SK-N-SH (cell line): Measurements from ENCODE around the gene HS1BP3. TPM values are rescaled to one million over a fixed set of nuclear protein-coding genes. Genes with fewer than 3 reads are reported as not detected.

Experiments used
- CTCF ChIA-PET: fragments of 300-600, 350-600 bp; formaldehyde crosslinking; extraction: SDS; loops from one replicate; lab custom pipeline; 2021; lab: Yijun Ruan, JAX
- POLR2A ChIA-PET: fragments of 350-600 bp; sonication (Branson Sonifier 250); formaldehyde crosslinking; extraction: SDS; loops from one replicate; lab custom pipeline; 2020; ENCODE audit warnings: antibody characterized with exemption, inconsistent platforms; lab: Yijun Ruan, JAX
- DNase-seq: peaks from one replicate; pipeline ENCODE4 v3.0.0; 2012
- H2AFZ ChIP-seq: fragments of 200-600 bp; sonication (generic); 2 replicates; pipeline ENCODE4 v1.8.1; 2016; ENCODE audit warnings: antibody characterized with exemption, mild to moderate bottlenecking, low read depth
- H3F3A ChIP-seq: fragments of 200-600 bp; sonication (generic); replicated peaks from 2 replicates; pipeline ENCODE3; 2016; ENCODE audit warnings: antibody characterized with exemption, mild to moderate bottlenecking; ENCODE audit not compliant: insufficient read depth
- H3K27ac ChIP-seq, 2 experiments: fragments of 200-500 bp in 1 of 2; fragments of 200-600 bp in 1 of 2; sonication (Bioruptor generic) in 1 of 2; sonication (generic), shearing (Covaris generic) in 1 of 2; 2 replicates each; pipeline versions ENCODE4 v1.5.1 to v1.6.1; 2014 to 2016; ENCODE audit warnings: low read depth in 2 of 2, inconsistent platforms in 1 of 2, low read length in 1 of 2, mild to moderate bottlenecking in 1 of 2, mixed read lengths in 1 of 2
- H3K27me3 ChIP-seq: fragments of 200-600 bp; sonication (generic), shearing (Covaris generic); 2 replicates; pipeline ENCODE4 v1.6.1; 2016; ENCODE audit warnings: mixed run types; ENCODE audit not compliant: insufficient read depth
- H3K36me3 ChIP-seq, 2 experiments: fragments of 200-500 bp in 1 of 2; fragments of 200-600 bp in 1 of 2; sonication (Bioruptor generic) in 1 of 2; sonication (generic) in 1 of 2; replicated peaks in 1 of 2; 2 replicates each; pipeline versions ENCODE3 to v1.5.1; 2014 to 2016; ENCODE audit warnings: low read length in 1 of 2, mild to moderate bottlenecking in 1 of 2; ENCODE audit not compliant: insufficient read depth in 2 of 2, control insufficient read depth in 1 of 2
- H3K4me1 ChIP-seq, 2 experiments: fragments of 200-500 bp in 1 of 2; fragments of 200-600 bp in 1 of 2; sonication (Bioruptor generic) in 1 of 2; sonication (generic), shearing (Covaris generic) in 1 of 2; 2 replicates each; pipeline versions ENCODE4 v1.5.1 to v1.6.1; 2014 to 2016; ENCODE audit warnings: low read depth in 1 of 2, low read length in 1 of 2, mixed run types in 1 of 2; ENCODE audit not compliant: insufficient read depth in 2 of 2, control insufficient read depth in 1 of 2
- H3K4me2 ChIP-seq: fragments of 200-600 bp; sonication (generic), shearing (Covaris generic); 2 replicates; pipeline ENCODE4 v1.6.1; 2017; ENCODE audit warnings: mixed run types
- H3K4me3 ChIP-seq, 2 experiments: fragments of 200-500 bp in 1 of 2; fragments of 200-600 bp in 1 of 2; sonication (Bioruptor generic) in 1 of 2; sonication (generic), shearing (Covaris generic) in 1 of 2; 2 replicates each; pipeline versions ENCODE4 v1.5.1 to v1.8.1; 2014 to 2016; ENCODE audit warnings: low read depth in 2 of 2, inconsistent platforms in 1 of 2, low read length in 1 of 2, mild to moderate bottlenecking in 1 of 2, mixed read lengths in 1 of 2, moderate library complexity in 1 of 2
- H3K79me2 ChIP-seq: fragments of 200-600 bp; sonication (generic); 2 replicates; pipeline ENCODE4 v1.8.1; 2017; ENCODE audit warnings: mild to moderate bottlenecking; ENCODE audit not compliant: insufficient read depth
- H3K9ac ChIP-seq: fragments of 200-600 bp; sonication (generic); 2 replicates; pipeline ENCODE4 v1.6.1; 2017; ENCODE audit warnings: mixed run types
- H3K9me2 ChIP-seq: fragments of 200-600 bp; sonication (generic); 2 replicates; pipeline ENCODE4 v1.6.1; 2017; ENCODE audit warnings: mixed run types
- H3K9me3 ChIP-seq: fragments of 200-600 bp; sonication (generic); 2 replicates; pipeline ENCODE4 v1.6.1; 2017; ENCODE audit warnings: mixed run types, mild to moderate bottlenecking, moderate library complexity
- H4K20me1 ChIP-seq: fragments of 200-600 bp; sonication (generic); 2 replicates; pipeline ENCODE4 v1.6.1; 2017; ENCODE audit warnings: mild to moderate bottlenecking, mixed run types; ENCODE audit not compliant: insufficient read depth
- CHD2 ChIP-seq: fragments of 150-350 bp; IDR thresholded peaks from 2 replicates; pipeline ENCODE4 v1.6.1; 2018; ENCODE audit warnings: low read length; ENCODE audit not compliant: partially characterized antibody
- CTCF ChIP-seq: fragments of 200-600 bp; sonication (generic); IDR thresholded peaks from 2 replicates; pipeline ENCODE4 v1.6.1; 2017; ENCODE audit warnings: antibody characterized with exemption, mild to moderate bottlenecking, moderate library complexity
- ELF1 ChIP-seq: IDR thresholded peaks from 2 replicates; pipeline ENCODE4 v1.4.0; 2012
- FOSL2 ChIP-seq: IDR thresholded peaks from 2 replicates; pipeline ENCODE4 v1.4.0; 2012; ENCODE audit warnings: low read depth, mild to moderate bottlenecking, moderate library complexity, borderline replicate concordance
- FOXJ3 ChIP-seq: sonication (generic); formaldehyde crosslinking; IDR thresholded peaks from 2 replicates; pipeline ENCODE4 v1.5.1; 2020; ENCODE audit warnings: mild to moderate bottlenecking, missing genetic modification reagents
- FOXM1 ChIP-seq: IDR thresholded peaks from 2 replicates; pipeline ENCODE4 v1.4.0; 2012; ENCODE audit warnings: low read depth, mild to moderate bottlenecking
- GATA2 ChIP-seq: sonication (generic); formaldehyde crosslinking; IDR thresholded peaks from 2 replicates; pipeline ENCODE4 v1.5.0; 2020; ENCODE audit warnings: mild to moderate bottlenecking, missing genetic modification reagents
- JUND ChIP-seq: IDR thresholded peaks from 2 replicates; pipeline ENCODE4 v1.4.0; 2012
- MAX ChIP-seq: IDR thresholded peaks from 2 replicates; pipeline ENCODE4 v1.4.0; 2012; ENCODE audit warnings: low read depth
- MEF2A ChIP-seq: IDR thresholded peaks from 2 replicates; pipeline ENCODE4 v1.4.0; 2012; ENCODE audit warnings: low read depth, borderline replicate concordance
- MXI1 ChIP-seq: IDR thresholded peaks from 2 replicates; pipeline ENCODE4 v1.6.1; 2012; ENCODE audit warnings: mild to moderate bottlenecking, low read depth, low read length, improper control_type of control experiment
- NRF1 ChIP-seq: IDR thresholded peaks from 2 replicates; pipeline ENCODE4 v1.6.1; 2012; ENCODE audit warnings: low read depth, mild to moderate bottlenecking, low read length
- RAD21 ChIP-seq: IDR thresholded peaks from 2 replicates; pipeline ENCODE4 v1.6.1; 2012; ENCODE audit warnings: mild to moderate bottlenecking, low read length
- RCOR1 ChIP-seq: fragments of 150-350 bp; IDR thresholded peaks from 2 replicates; pipeline ENCODE4 v1.6.1; 2017; ENCODE audit warnings: antibody characterized with exemption, low read length
- REST ChIP-seq: IDR thresholded peaks from 2 replicates; pipeline ENCODE4 v1.6.1; 2012; ENCODE audit warnings: mild to moderate bottlenecking, low read depth, low read length, moderate library complexity
- RFX5 ChIP-seq: IDR thresholded peaks from 2 replicates; pipeline ENCODE4 v1.6.1; 2012; ENCODE audit warnings: mild to moderate bottlenecking, improper control_type of control experiment, low read length
- RXRA ChIP-seq: IDR thresholded peaks from 2 replicates; pipeline ENCODE4 v1.4.0; 2012; ENCODE audit warnings: low read depth, mild to moderate bottlenecking, borderline replicate concordance
- SIN3A ChIP-seq: IDR thresholded peaks from 2 replicates; pipeline ENCODE4 v1.6.1; 2012; ENCODE audit warnings: low read depth, mild to moderate bottlenecking, low read length, moderate library complexity, borderline replicate concordance
- SMC3 ChIP-seq: IDR thresholded peaks from 2 replicates; pipeline ENCODE4 v1.6.1; 2012; ENCODE audit warnings: low read depth, low read length, improper control_type of control experiment
- TAF1 ChIP-seq: IDR thresholded peaks from 2 replicates; pipeline ENCODE4 v1.6.1; 2012; ENCODE audit warnings: low read depth, mild to moderate bottlenecking, low read length, moderate library complexity, borderline replicate concordance
- TCF12 ChIP-seq: IDR thresholded peaks from 2 replicates; pipeline ENCODE4 v1.4.0; 2012
- TEAD4 ChIP-seq: IDR thresholded peaks from 2 replicates; pipeline ENCODE4 v1.4.0; 2012; ENCODE audit warnings: mild to moderate bottlenecking, borderline replicate concordance; ENCODE audit not compliant: insufficient read depth
- USF1 ChIP-seq: IDR thresholded peaks from 2 replicates; pipeline ENCODE4 v1.4.0; 2012; ENCODE audit warnings: low read depth, borderline replicate concordance
- USF2 ChIP-seq: fragments of 150-350 bp; IDR thresholded peaks from 2 replicates; pipeline ENCODE4 v1.6.1; 2017; ENCODE audit warnings: antibody characterized with exemption, low read length, low read depth, borderline replicate concordance
- YY1 ChIP-seq: IDR thresholded peaks from 2 replicates; pipeline ENCODE4 v1.4.0; 2012; ENCODE audit warnings: low read depth, mild to moderate bottlenecking
- WGBS: methylation state at CpG from one replicate; pipeline ENCODE4 v1.1.6; 2017; ENCODE audit warnings: low lambda C conversion rate; 5-methylcytosine and 5-hydroxymethylcytosine counted together
- polyA plus RNA-seq, 3 experiments: library from polyadenylated mRNA; depleted of rRNA; stranded (reverse); fragments of >200 nt; gene quantifications; 2 replicates each; pipeline ENCODE4 v1.2.3, GENCODE V29; 2012

Gene HS1BP3
- 18.7 and 20.1 TPM in 2 replicates for polyA plus RNA-seq (2012; rRNA removed)
- polyA plus RNA-seq (2012; cell fraction: cytosol; rRNA removed), result 9.8 and 14.2 TPM in 2 replicates
- polyA plus RNA-seq (2012; cell fraction: nucleus; rRNA removed), result 47.9 and 49.4 TPM in 2 replicates

GRCh38 chr2:20650877-20651730 is at the start of gene HS1BP3:
Gene HS1BP3 (minus strand): TSS chr2:20651098. CDS start chr2:20651063, 35 bp downstream.
- 5% methylated on average over 32 of the region's 72 CpGs for WGBS
- DNase-seq, result peak; percentile 100
- peak within 1 kb of the TSS; percentile 99 for H2AFZ ChIP-seq
- CTCF ChIA-PET, result interaction anchor here (0.6 to 10.9 kb wide), 82 partner anchors 9 to 514 kb away, joined by 3 to 156 read pairs (median 4); partner anchors contain the start of genes GDF7 and RHOB
- H3K9me2 ChIP-seq, result no peaks in the 10 kb centered on the region
- H3K4me2 ChIP-seq, result peak within 1 kb of the TSS; percentile 93
- no peaks in the 10 kb centered on the region for H3K36me3 ChIP-seq
- H3K4me3 ChIP-seq, result peak within 1 kb of the TSS; percentile 76 to 93
- H3K4me1 ChIP-seq, result peaks cover 13 to 18% of the 10 kb centered on the region in 2 experiments; a peak in 2 of 4 replicates
- peaks cover 9% of the 10 kb centered on the region; the same call in 1 of the 2 replicates for H3K27me3 ChIP-seq
- no peaks in the 10 kb centered on the region for H3F3A ChIP-seq
- peak within 1 kb of the TSS; percentile 48 to 91 for H3K27ac ChIP-seq
- H3K9ac ChIP-seq, result peak within 1 kb of the TSS; percentile 83
- POLR2A ChIA-PET, result interaction anchor here (1.0 to 5.9 kb wide), 7 partner anchors 9 to 302 kb away, joined by 3 to 40 read pairs (median 4); partner anchors contain the start of genes LDAH and RHOB
- no peaks in the 10 kb centered on the region for H4K20me1 ChIP-seq
- no peaks in the 10 kb centered on the region for H3K9me3 ChIP-seq
- no peaks in the 10 kb centered on the region for H3K79me2 ChIP-seq
- TF ChIP-seq FOXM1, result no peak
- TF ChIP-seq FOXJ3 (CRISPR knock-in tag), result no peak
- TF ChIP-seq RXRA, result no peak
- TF ChIP-seq CTCF, result peak; percentile 66
- TF ChIP-seq MEF2A, result no peak
- peak; percentile 67; the same call in 1 of the 2 replicates for TF ChIP-seq ELF1
- peak; percentile 56 for TF ChIP-seq SMC3
- TF ChIP-seq USF2, result peak; percentile 55
- TF ChIP-seq NRF1, result peak; percentile 56
- no peak; the same call in 1 of the 2 replicates for TF ChIP-seq RCOR1
- TF ChIP-seq TCF12, result no peak
- TF ChIP-seq RAD21, result peak; percentile 59
- no peak for TF ChIP-seq JUND
- TF ChIP-seq MAX, result peak; percentile 29; the same call in 1 of the 2 replicates
- no peak for TF ChIP-seq YY1
- TF ChIP-seq SIN3A, result peak; percentile 63; the same call in 1 of the 2 replicates
- TF ChIP-seq FOSL2, result no peak
- TF ChIP-seq TAF1, result peak; percentile 51; the same call in 1 of the 2 replicates
- peak; percentile 67; the same call in 1 of the 2 replicates for TF ChIP-seq RFX5
- peak; percentile 75; the same call in 1 of the 2 replicates for TF ChIP-seq MXI1
- peak; percentile 89 for TF ChIP-seq USF1
- TF ChIP-seq REST, result no peak
- TF ChIP-seq GATA2 (CRISPR knock-in tag), result no peak
- TF ChIP-seq CHD2, result peak; percentile 59
- no peak for TF ChIP-seq TEAD4
